Nephron progenitor cell (in vitro differentiated cells): ENCODE results near the gene ERCC3.
"Not testable (repeated sequence)": the region's sequence is repeated elsewhere in the genome, so short reads cannot be mapped to it uniquely, and the experiment has no call there.

Experiments used
- DNase-seq: peaks from one replicate; pipeline ENCODE4 v3.0.0; 2021
- H3K27ac Mint-ChIP-seq: 2 replicates; pipeline ENCODE4 v1.8.0; 2021; ENCODE audit warnings: mild to moderate bottlenecking, moderate library complexity, mixed read lengths
- H3K27me3 Mint-ChIP-seq: 2 replicates; pipeline ENCODE4 v1.8.0; 2021; ENCODE audit warnings: mild to moderate bottlenecking, low read depth, mixed read lengths; ENCODE audit not compliant: poor library complexity
- H3K36me3 Mint-ChIP-seq: 2 replicates; pipeline ENCODE4 v1.8.0; 2021; ENCODE audit warnings: low read depth, mixed read lengths
- H3K4me1 Mint-ChIP-seq: 2 replicates; pipeline ENCODE4 v1.8.0; 2021; ENCODE audit warnings: mixed read lengths
- H3K4me3 Mint-ChIP-seq: 2 replicates; pipeline ENCODE4 v1.8.0; 2021; ENCODE audit warnings: mild to moderate bottlenecking, moderate library complexity, mixed read lengths
- H3K9me3 Mint-ChIP-seq: 2 replicates; pipeline ENCODE4 v1.8.0; 2021; ENCODE audit warnings: mild to moderate bottlenecking, moderate library complexity, mixed read lengths
- CTCF ChIP-seq: fragments of 200-600 bp; sonication (generic); IDR thresholded peaks from 2 replicates; pipeline ENCODE4 v1.5.0; 2021; ENCODE audit warnings: antibody characterized with exemption

Gene ERCC3

GRCh38 chr2:127231130-127231865 lies 62.6 kb downstream of the ERCC3 start:
- no peak for DNase-seq
- no peak for TF ChIP-seq CTCF
- H3K27me3 Mint-ChIP-seq: peaks cover 4% of the 10 kb centered on the region
- peaks cover 37% of the 10 kb centered on the region for H3K9me3 Mint-ChIP-seq
- no peak overlapping the region for H3K27ac Mint-ChIP-seq
- H3K36me3 Mint-ChIP-seq: peaks cover 13% of the 10 kb centered on the region
- H3K4me1 Mint-ChIP-seq: peaks cover 18% of the 10 kb centered on the region
- no peak overlapping the region for H3K4me3 Mint-ChIP-seq

GRCh38 chr2:127229555-127229954 lies 64.4 kb downstream of the ERCC3 start:
- no peak overlapping the region for H3K27ac Mint-ChIP-seq
- H3K4me3 Mint-ChIP-seq: no peak overlapping the region
- peaks cover 26% of the 10 kb centered on the region for H3K9me3 Mint-ChIP-seq
- TF ChIP-seq CTCF: no peak
- no peaks in the 10 kb centered on the region for H3K27me3 Mint-ChIP-seq
- peaks cover 25% of the 10 kb centered on the region for H3K4me1 Mint-ChIP-seq
- no peak for DNase-seq
- H3K36me3 Mint-ChIP-seq: peaks cover 13% of the 10 kb centered on the region

GRCh38 chr2:127228102-127228501 lies 65.8 kb downstream of the ERCC3 start:
- Mint-ChIP-seq H3K27ac (no peak overlapping the region), H3K9me3 (peaks cover 26% of the 10 kb centered on the region), H3K4me3 (no peak overlapping the region), H3K36me3 (peaks cover 13% of the 10 kb centered on the region), H3K4me1 (peaks cover 37% of the 10 kb centered on the region), H3K27me3 (no peaks in the 10 kb centered on the region)
- DNase-seq: no peak
- no peak for TF ChIP-seq CTCF

GRCh38 chr2:127227264-127227660 lies 66.7 kb downstream of the ERCC3 start:
- H3K4me1 Mint-ChIP-seq: peaks cover 40% of the 10 kb centered on the region

GRCh38 chr2:127226520-127227263 lies 67.3 kb downstream of the ERCC3 start:
- Mint-ChIP-seq H3K4me1 (peaks cover 40% of the 10 kb centered on the region), H3K9me3 (peaks cover 26% of the 10 kb centered on the region), H3K27ac (peak overlapping the region; percentile 93), H3K4me3 (peak overlapping the region; percentile 66), H3K27me3 (no peaks in the 10 kb centered on the region), H3K36me3 (peaks cover 13% of the 10 kb centered on the region)
- no peak for DNase-seq
- no peak for TF ChIP-seq CTCF

More at GRCh38 chr2:127227264-127227660, 66.7 kb downstream of the ERCC3 start:
- not testable (repeated sequence) for H3K27ac Mint-ChIP-seq, DNase-seq, H3K4me3 Mint-ChIP-seq, H3K27me3 Mint-ChIP-seq
- Mint-ChIP-seq H3K9me3 (peaks cover 26% of the 10 kb centered on the region), H3K36me3 (peaks cover 13% of the 10 kb centered on the region)

- TF ChIP-seq CTCF: no peak
- Mint-ChIP-seq H3K4me1 (peaks cover 40% of the 10 kb centered on the region), H3K27me3 (no peaks in the 10 kb centered on the region), H3K27ac (peak overlapping the region; percentile 93), H3K4me3 (peak overlapping the region; percentile 66), H3K36me3 (peaks cover 13% of the 10 kb centered on the region), H3K9me3 (peaks cover 26% of the 10 kb centered on the region)
- no peak for DNase-seq
Measured at GRCh38 chr2:127226132-127226519, 67.8 kb downstream of the ERCC3 start.
